ENCODE data around the gene SYNE4.
"Not testable (repeated sequence)": the region's sequence is repeated elsewhere in the genome, so short reads cannot be mapped to it uniquely, and the experiment has no call there.

The SYNE4 gene

GRCh38 chr19:36041831-36042230 is 33.2 kb upstream of the SYNE4 start:
- H3K36me3 ChIP-seq = peaks cover 5 to 23% (median 7%) of the 10 kb centered on the region in 3 donors
- peaks cover 0 to 10% (median 1%) of the 10 kb centered on the region in 4 donors for H3K4me1 ChIP-seq
- no peak for TF ChIP-seq CTCF (IDR thresholded peaks at IDR 0.05)
- no peaks in the 10 kb centered on the region for H3K9me3 ChIP-seq
- peak overlapping the region in 1 of 2 donors; percentile 11 for H3K27ac ChIP-seq
- intact Hi-C loops (cut with DNase I; ENCODE audit: low total_unique reads) = no loop called here
- no peaks in the 10 kb centered on the region for H3K27me3 ChIP-seq
- H3K4me3 ChIP-seq = no peak overlapping the region
- no peak for DNase-seq

DNA sequence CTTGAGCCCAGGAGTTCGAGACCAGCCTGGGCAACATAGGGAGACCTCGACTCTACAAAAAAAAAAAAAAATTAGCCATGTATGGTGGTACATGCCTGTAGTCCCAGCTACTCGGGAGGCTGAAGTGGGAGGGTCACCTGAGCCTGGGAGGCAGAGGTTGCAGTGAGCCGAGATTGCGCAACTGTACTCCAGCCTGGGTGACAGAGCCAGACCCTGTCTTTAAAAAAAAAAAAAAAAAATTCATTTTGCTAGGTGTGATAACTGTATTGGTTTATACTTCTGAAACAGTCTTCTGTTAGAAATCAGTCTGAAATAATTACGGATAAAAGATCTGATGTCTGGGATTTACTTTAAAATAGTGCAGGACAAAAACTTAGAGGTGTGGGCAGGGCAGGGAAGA is 32.5 kb upstream of the SYNE4 start:
- H3K4me1 ChIP-seq; H3K27me3 ChIP-seq; DNase-seq; H3K4me3 ChIP-seq; H3K27ac ChIP-seq; H3K9me3 ChIP-seq; intact Hi-C loops (cut with DNase I; ENCODE audit: low total_unique reads): not testable (repeated sequence)
- H3K36me3 ChIP-seq = peaks cover 5 to 23% (median 7%) of the 10 kb centered on the region in 3 donors

- H3K27me3 ChIP-seq = no peaks in the 10 kb centered on the region
- no peak overlapping the region for H3K4me3 ChIP-seq
- peaks cover 0 to 10% (median 1%) of the 10 kb centered on the region in 4 donors for H3K4me1 ChIP-seq
- no peak for DNase-seq
- no peak overlapping the region for H3K27ac ChIP-seq
- no peaks in the 10 kb centered on the region for H3K9me3 ChIP-seq
- peaks cover 5 to 24% (median 7%) of the 10 kb centered on the region in 3 donors for H3K36me3 ChIP-seq
- no peak for TF ChIP-seq CTCF (IDR thresholded peaks at IDR 0.05)
- intact Hi-C loops (cut with DNase I; ENCODE audit: low total_unique reads) = no loop called here
These were observed 31.9 kb upstream of the SYNE4 start for GRCh38 chr19:36040495-36040894.

GRCh38 chr19:36032251-36033104 is 23.9 kb upstream of the SYNE4 start, which contains the start of gene CLIP3:
CLIP3 (minus strand) TSS chr19:36032873; CDS start chr19:36032357, 516 bp downstream.
- intact Hi-C loops (cut with DNase I; ENCODE audit: low total_unique reads) = no loop called here
- H3K4me1 ChIP-seq = peaks cover 0 to 19% (median 12%) of the 10 kb centered on the region in 4 donors
- DNase-seq = peak; percentile 62 to 86
- H3K27me3 ChIP-seq = no peaks in the 10 kb centered on the region
- TF ChIP-seq CTCF (IDR thresholded peaks at IDR 0.05) = peak; percentile 20 to 33
- peaks cover 0 to 24% (median 4%) of the 10 kb centered on the region in 3 donors for H3K36me3 ChIP-seq
- H3K27ac ChIP-seq = peak within 1 kb of the TSS; percentile 79 to 85
- H3K4me3 ChIP-seq = peak within 1 kb of the TSS; percentile 69 to 84
- H3K9me3 ChIP-seq = no peaks in the 10 kb centered on the region

DNA sequence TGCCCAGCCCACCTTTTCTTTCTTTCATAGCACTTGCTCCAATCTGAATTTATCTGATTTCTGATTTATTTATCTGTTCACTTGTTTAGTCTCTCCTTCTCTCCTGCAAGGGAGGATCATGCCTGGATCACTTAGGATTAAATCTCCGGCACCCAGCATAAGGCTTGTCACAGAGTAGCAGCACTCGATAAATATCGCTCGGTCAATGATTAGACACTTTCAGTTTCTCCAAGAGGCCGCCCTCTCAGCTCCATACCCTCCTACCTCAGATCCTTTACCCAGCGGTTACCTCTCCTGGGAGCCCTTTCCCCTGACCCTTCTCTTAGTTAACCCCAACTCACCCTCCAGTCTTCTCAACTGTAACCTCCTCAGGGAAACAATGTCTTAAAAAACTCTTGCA is 22.7 kb upstream of the SYNE4 start:
- H3K4me1 ChIP-seq = peaks cover 0 to 19% (median 12%) of the 10 kb centered on the region in 4 donors
- H3K9me3 ChIP-seq = no peaks in the 10 kb centered on the region
- intact Hi-C loops (cut with DNase I; ENCODE audit: low total_unique reads) = no loop called here
- no peak overlapping the region for H3K4me3 ChIP-seq
- DNase-seq = no peak
- H3K27ac ChIP-seq = no peak overlapping the region
- peaks cover under 1 to 33% (median 14%) of the 10 kb centered on the region in 3 donors for H3K36me3 ChIP-seq
- no peaks in the 10 kb centered on the region for H3K27me3 ChIP-seq
- TF ChIP-seq CTCF (IDR thresholded peaks at IDR 0.05) = no peak

Measured in tibial artery (tissue), 4 donors.